Skeletal muscle satellite cell (primary cell): Measurements from ENCODE around the gene PGM2.
A peak's percentile ranks its signal among the peaks of the same experiment; 100 is the strongest.
"Not testable (repeated sequence)": the region's sequence is repeated elsewhere in the genome, so short reads cannot be mapped to it uniquely, and the experiment has no call there.

Source experiments
- H3K27me3 ChIP-seq: 2 replicates; pipeline ENCODE4 v1.7.0; 2013; ENCODE audit warnings: low read length; ENCODE audit not compliant: control insufficient read depth, insufficient read depth
- H3K36me3 ChIP-seq: 2 replicates; pipeline ENCODE4 v1.7.0; 2013; ENCODE audit warnings: mild to moderate bottlenecking, control low read depth, low read length; ENCODE audit not compliant: insufficient read depth
- H3K4me1 ChIP-seq: 2 replicates; pipeline ENCODE4 v1.7.0; 2013; ENCODE audit warnings: low read length; ENCODE audit not compliant: control insufficient read depth, insufficient read depth
- H3K4me2 ChIP-seq: 2 replicates; pipeline ENCODE4 v1.7.0; 2013; ENCODE audit warnings: mild to moderate bottlenecking, low read length
- H3K4me3 ChIP-seq: 2 replicates; pipeline ENCODE4 v1.7.0; 2013; ENCODE audit warnings: low read length
- H3K9ac ChIP-seq: 2 replicates; pipeline ENCODE4 v1.7.0; 2013; ENCODE audit warnings: mild to moderate bottlenecking, low read depth, low read length, moderate library complexity
- H3K9me3 ChIP-seq: replicated peaks from 2 replicates; pipeline ENCODE4 v1.7.0; 2013; ENCODE audit warnings: mild to moderate bottlenecking, control low read depth, low read length

The PGM2 gene

GRCh38 chr4:37820458-37820857 is 6.0 kb upstream of the PGM2 start:
- H3K9me3 ChIP-seq, H3K9ac ChIP-seq, H3K27me3 ChIP-seq, H3K36me3 ChIP-seq, H3K4me3 ChIP-seq, H3K4me1 ChIP-seq, H3K4me2 ChIP-seq: not testable (repeated sequence)

- no peaks in the 10 kb centered on the region for H3K9me3 ChIP-seq
- no peak overlapping the region for H3K4me2 ChIP-seq
- H3K4me1 ChIP-seq = peaks cover under 1% of the 10 kb centered on the region
- H3K27me3 ChIP-seq = no peaks in the 10 kb centered on the region
- no peak overlapping the region for H3K4me3 ChIP-seq
- no peaks in the 10 kb centered on the region for H3K36me3 ChIP-seq
- no peak overlapping the region for H3K9ac ChIP-seq
Observed at GRCh38 chr4:37821953-37822605, 4.4 kb upstream of the PGM2 start.

- peak overlapping the region; percentile 82 for H3K9ac ChIP-seq
- not testable (repeated sequence) for H3K4me1 ChIP-seq, H3K9me3 ChIP-seq, H3K36me3 ChIP-seq, H3K27me3 ChIP-seq
- peak overlapping the region; percentile 99 for H3K4me2 ChIP-seq
- peak overlapping the region; percentile 92 for H3K4me3 ChIP-seq
Observed at GRCh38 chr4:37825501-37825900, 985 bp upstream of the PGM2 start.

GRCh38 chr4:37825968-37826294 is 555 bp upstream of the PGM2 start:
- peaks cover 7% of the 10 kb centered on the region for H3K4me1 ChIP-seq
- peak overlapping the region; percentile 82 for H3K9ac ChIP-seq
- H3K4me3 ChIP-seq = peak overlapping the region; percentile 92
- H3K36me3 ChIP-seq = peaks cover 10% of the 10 kb centered on the region
- no peaks in the 10 kb centered on the region for H3K9me3 ChIP-seq
- H3K27me3 ChIP-seq = no peaks in the 10 kb centered on the region
- H3K4me2 ChIP-seq = peak overlapping the region; percentile 99

GRCh38 chr4:37827030-37827685 is 672 bp downstream of the PGM2 start:
- Histone ChIP-seq H3K9ac (peak overlapping the region; percentile 82), H3K36me3 (peaks cover 15% of the 10 kb centered on the region), H3K4me3 (peak overlapping the region; percentile 92)

GRCh38 chr4:37827802-37828321 is 1.4 kb downstream of the PGM2 start:
- Histone ChIP-seq H3K9me3 (no peaks in the 10 kb centered on the region), H3K4me1 (peaks cover 7% of the 10 kb centered on the region), H3K4me3 (peak overlapping the region; percentile 92), H3K27me3 (no peaks in the 10 kb centered on the region), H3K9ac (peak overlapping the region; percentile 82), H3K4me2 (peak overlapping the region; percentile 99), H3K36me3 (peaks cover 18% of the 10 kb centered on the region)

More at GRCh38 chr4:37827030-37827685, 672 bp downstream of the PGM2 start:
- Histone ChIP-seq H3K27me3 (no peaks in the 10 kb centered on the region), H3K9me3 (no peaks in the 10 kb centered on the region), H3K4me2 (peak overlapping the region; percentile 99), H3K4me1 (peaks cover 7% of the 10 kb centered on the region)

GRCh38 chr4:37828843-37829242 is 2.4 kb downstream of the PGM2 start:
- H3K9me3 ChIP-seq = no peaks in the 10 kb centered on the region
- H3K9ac ChIP-seq = no peak overlapping the region
- H3K4me1 ChIP-seq = peaks cover 7% of the 10 kb centered on the region
- H3K27me3 ChIP-seq = no peaks in the 10 kb centered on the region
- no peak overlapping the region for H3K4me3 ChIP-seq
- H3K4me2 ChIP-seq = no peak overlapping the region
- peaks cover 23% of the 10 kb centered on the region for H3K36me3 ChIP-seq

GRCh38 chr4:37830640-37831039 is 4.2 kb downstream of the PGM2 start:
- peaks cover 33% of the 10 kb centered on the region for H3K36me3 ChIP-seq
- no peak overlapping the region for H3K9ac ChIP-seq
- no peaks in the 10 kb centered on the region for H3K9me3 ChIP-seq
- H3K27me3 ChIP-seq = no peaks in the 10 kb centered on the region
- H3K4me1 ChIP-seq = peaks cover 7% of the 10 kb centered on the region
- H3K4me2 ChIP-seq = no peak overlapping the region
- H3K4me3 ChIP-seq = no peak overlapping the region

- Histone ChIP-seq H3K4me3 (no peak overlapping the region), H3K4me2 (no peak overlapping the region), H3K9me3 (no peaks in the 10 kb centered on the region), H3K9ac (no peak overlapping the region), H3K4me1 (peaks cover 11% of the 10 kb centered on the region), H3K36me3 (peaks cover 45% of the 10 kb centered on the region), H3K27me3 (no peaks in the 10 kb centered on the region)
Observed at GRCh38 chr4:37835031-37835430, 8.5 kb downstream of the PGM2 start.

GRCh38 chr4:37835806-37836205 is 9.3 kb downstream of the PGM2 start:
- H3K4me3 ChIP-seq = no peak overlapping the region
- H3K4me2 ChIP-seq = no peak overlapping the region
- H3K4me1 ChIP-seq = peaks cover 11% of the 10 kb centered on the region
- H3K27me3 ChIP-seq = no peaks in the 10 kb centered on the region
- no peaks in the 10 kb centered on the region for H3K9me3 ChIP-seq
- no peak overlapping the region for H3K9ac ChIP-seq
- H3K36me3 ChIP-seq = peaks cover 37% of the 10 kb centered on the region

- no peak overlapping the region for H3K4me2 ChIP-seq
- H3K36me3 ChIP-seq = peaks cover 36% of the 10 kb centered on the region
- no peaks in the 10 kb centered on the region for H3K27me3 ChIP-seq
- no peaks in the 10 kb centered on the region for H3K9me3 ChIP-seq
- peaks cover 11% of the 10 kb centered on the region for H3K4me1 ChIP-seq
- H3K4me3 ChIP-seq = no peak overlapping the region
- no peak overlapping the region for H3K9ac ChIP-seq
Observed at GRCh38 chr4:37836274-37836673, 9.8 kb downstream of the PGM2 start.
